PC-3 (cell line): Measurements from ENCODE around the gene PPFIBP2.

Experiments used
- CTCF ChIP-seq: fragments of 300-600 bp; sonication (generic); conservative IDR thresholded peaks from 2 replicates; pipeline ENCODE4 v1.5.1; 2017; ENCODE audit warnings: antibody characterized with exemption, low read depth, mild to moderate bottlenecking, low read length
- EZH2 ChIP-seq: fragments of 300-600 bp; sonication (generic); IDR thresholded peaks from one replicate; pipeline ENCODE4 v1.6.1; 2017; ENCODE audit warnings: antibody characterized with exemption, mild to moderate bottlenecking, low read length; ENCODE audit not compliant: unreplicated experiment

GRCh38 chr11:7473717-7474116 lies 40.1 kb upstream of the PPFIBP2 start:
- TF ChIP-seq CTCF (no peak), EZH2 (no peak)
